Left hindlimb (tissue), 1 donor: ENCODE data around the gene GSC.
"Not testable (repeated sequence)": the region's sequence is repeated elsewhere in the genome, so short reads cannot be mapped to it uniquely, and the experiment has no call there.

ENCODE experiments used
- DNase-seq: peaks from one replicate; pipeline ENCODE4 v3.0.0-alpha.2; 2018

The GSC gene

GRCh38 chr14:94738097-94738496, 31.8 kb downstream of the GSC start:
- no peak for DNase-seq

- DNase-seq: no peak
Observed at GRCh38 chr14:94728950-94729349, 41.0 kb downstream of the GSC start.

GRCh38 chr14:94728440-94728839, 41.5 kb downstream of the GSC start:
- not testable (repeated sequence) for DNase-seq

- DNase-seq: not testable (repeated sequence)
Observed at GRCh38 chr14:94726649-94727048, 43.3 kb downstream of the GSC start.

GRCh38 chr14:94724993-94725392, 44.9 kb downstream of the GSC start:
- no peak for DNase-seq

GRCh38 chr14:94722397-94722796, 47.5 kb downstream of the GSC start:
- DNase-seq: no peak
